ENCODE data around the gene TMEM74B. TPM values are rescaled to one million over a fixed set of nuclear protein-coding genes. Genes with fewer than 3 reads are reported as not detected.
"Not testable (repeated sequence)": the region's sequence is repeated elsewhere in the genome, so short reads cannot be mapped to it uniquely, and the experiment has no call there.

Gene TMEM74B
- polyA plus RNA-seq, 3 donors, result not detected

DNA sequence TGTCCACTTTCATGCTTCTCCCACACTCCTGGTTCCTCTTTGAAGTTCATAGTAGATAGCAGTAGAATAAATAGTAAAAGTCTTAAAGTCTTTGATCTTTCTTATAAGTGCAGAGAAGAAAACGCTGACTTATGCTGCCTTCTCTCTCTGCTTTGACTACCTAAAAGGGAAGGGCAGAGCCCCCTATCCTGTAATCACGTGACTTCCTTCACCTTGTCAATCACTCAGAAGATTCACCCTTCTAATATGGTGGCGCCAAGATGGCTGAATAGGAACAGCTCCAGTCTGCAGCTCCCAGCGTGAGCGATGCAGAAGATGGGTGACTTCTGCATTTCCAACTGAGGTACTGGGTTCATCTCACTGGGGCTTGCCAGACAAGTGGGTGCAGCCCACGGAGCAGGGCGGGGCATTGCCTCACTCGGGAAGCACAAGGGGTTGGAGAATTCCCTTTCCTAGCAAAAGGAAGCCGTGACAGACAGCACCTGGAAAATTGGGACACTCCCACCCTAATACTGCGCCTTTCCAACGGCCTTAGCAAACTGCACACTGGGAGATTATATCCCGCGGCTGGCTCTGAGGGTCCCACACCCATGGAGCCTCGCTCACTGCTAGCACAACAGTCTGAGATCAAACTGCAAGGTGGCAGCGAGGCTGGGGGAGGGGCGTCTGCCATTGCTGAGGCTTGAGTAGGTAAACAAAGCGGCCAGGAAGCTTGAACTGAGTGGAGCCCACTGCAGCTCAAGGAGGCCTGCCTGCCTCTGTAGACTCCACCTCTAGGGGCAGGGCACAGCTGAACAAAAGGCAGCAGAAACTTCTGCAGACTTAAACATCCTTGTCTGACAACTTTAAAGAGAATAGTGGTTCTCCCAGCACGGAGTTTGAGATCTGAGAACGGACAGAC, 32.0 kb upstream of the TMEM74B start:
- intact Hi-C loops (cut with micrococcal nuclease); DNase-seq; H3K36me3 Mint-ChIP-seq: not testable (repeated sequence)

DNA sequence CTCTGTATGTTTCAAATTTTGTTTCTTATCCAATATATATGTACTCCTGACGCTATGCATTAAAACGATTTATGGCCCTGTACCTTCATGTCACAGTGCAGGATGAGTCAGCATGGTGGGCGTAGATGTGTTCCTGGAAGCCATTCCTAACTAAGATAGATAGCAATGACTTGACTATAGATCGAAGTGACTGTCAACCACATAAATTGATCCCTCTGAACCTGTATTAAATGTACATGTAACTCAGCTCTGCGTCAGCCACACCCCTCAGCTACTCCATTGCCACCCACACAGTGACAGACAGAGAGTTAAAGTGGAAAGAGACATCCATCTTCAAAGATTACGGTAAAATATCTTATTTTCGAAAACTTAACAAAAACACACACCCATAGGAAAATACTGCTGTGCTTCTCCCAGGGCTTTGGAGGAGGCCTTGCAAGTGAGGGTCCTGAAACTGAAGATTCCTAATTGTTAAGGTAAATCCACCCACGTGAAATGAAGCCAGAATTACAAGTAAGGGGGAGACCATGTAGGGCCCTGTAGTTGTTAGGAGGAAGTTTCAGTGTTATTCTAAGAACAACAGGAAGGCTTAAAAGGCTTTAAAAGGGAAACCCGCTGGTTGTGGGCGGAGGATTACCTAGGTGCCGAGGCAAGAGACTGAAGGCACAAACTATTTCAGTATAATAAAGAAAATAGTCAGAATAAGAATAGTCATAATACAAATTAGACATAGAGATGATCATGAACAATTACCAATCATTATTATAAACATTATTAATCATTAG, 30.8 kb upstream of the TMEM74B start:
- TF ChIP-seq, protein P1, sequence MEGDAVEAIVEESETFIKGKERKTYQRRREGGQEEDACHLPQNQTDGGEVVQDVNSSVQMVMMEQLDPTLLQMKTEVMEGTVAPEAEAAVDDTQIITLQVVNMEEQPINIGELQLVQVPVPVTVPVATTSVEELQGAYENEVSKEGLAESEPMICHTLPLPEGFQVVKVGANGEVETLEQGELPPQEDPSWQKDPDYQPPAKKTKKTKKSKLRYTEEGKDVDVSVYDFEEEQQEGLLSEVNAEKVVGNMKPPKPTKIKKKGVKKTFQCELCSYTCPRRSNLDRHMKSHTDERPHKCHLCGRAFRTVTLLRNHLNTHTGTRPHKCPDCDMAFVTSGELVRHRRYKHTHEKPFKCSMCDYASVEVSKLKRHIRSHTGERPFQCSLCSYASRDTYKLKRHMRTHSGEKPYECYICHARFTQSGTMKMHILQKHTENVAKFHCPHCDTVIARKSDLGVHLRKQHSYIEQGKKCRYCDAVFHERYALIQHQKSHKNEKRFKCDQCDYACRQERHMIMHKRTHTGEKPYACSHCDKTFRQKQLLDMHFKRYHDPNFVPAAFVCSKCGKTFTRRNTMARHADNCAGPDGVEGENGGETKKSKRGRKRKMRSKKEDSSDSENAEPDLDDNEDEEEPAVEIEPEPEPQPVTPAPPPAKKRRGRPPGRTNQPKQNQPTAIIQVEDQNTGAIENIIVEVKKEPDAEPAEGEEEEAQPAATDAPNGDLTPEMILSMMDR (IDR thresholded peaks at IDR 0.05), result no peak
- no peaks in the 10 kb centered on the region for H3K36me3 ChIP-seq (replicated peaks in 1 of 2; ENCODE audit: control insufficient read depth in 1 of 2, insufficient read depth in 2 of 2, low read length in 2 of 2)
- no peak for DNase-seq
- H3K4me1 Mint-ChIP-seq, result peaks cover 3% of the 10 kb centered on the region
- H3K4me3 ChIP-seq (replicated peaks in 1 of 3; ENCODE audit: low read depth in 2 of 3, low read length in 3 of 3), result no peak overlapping the region
- intact Hi-C loops (cut with micrococcal nuclease), result no loop called here
- no peaks in the 10 kb centered on the region for H3K4me1 ChIP-seq (ENCODE audit: control insufficient read depth in 1 of 2, insufficient read depth in 2 of 2, low read length in 2 of 2)
- H3K27me3 ChIP-seq (ENCODE audit: control insufficient read depth in 2 of 2, insufficient read depth in 2 of 2, low read length in 2 of 2), result peaks cover 0 to 5% of the 10 kb centered on the region in 2 donors
- H4K20me1 ChIP-seq (ENCODE audit: insufficient read depth, low read length), result no peaks in the 10 kb centered on the region
- WGBS (ENCODE audit: insufficient coverage), result 41% methylated on average over 4 of the region's 11 CpGs
- no peak overlapping the region for H2AFZ ChIP-seq (ENCODE audit: insufficient read depth, low read depth, low read length, poor library complexity, severe bottlenecking)
- no peaks in the 10 kb centered on the region for H3K9me3 Mint-ChIP-seq
- H3K4me3 Mint-ChIP-seq, result no peak overlapping the region
- H3K9me3 ChIP-seq (replicated peaks in 1 of 2; ENCODE audit: control insufficient read depth in 1 of 2, insufficient read depth in 1 of 2, low read length in 2 of 2), result no peaks in the 10 kb centered on the region
- no peak overlapping the region for H3K4me2 ChIP-seq (replicated peaks; ENCODE audit: extremely low read depth, low read length, poor library complexity, severe bottlenecking)
- no peak overlapping the region for H3K9ac ChIP-seq (ENCODE audit: insufficient read depth, low read length, poor library complexity, severe bottlenecking)
- H3K27me3 Mint-ChIP-seq (ENCODE audit: low read depth in 3 of 3), result peaks cover 9 to 23% (median 10%) of the 10 kb centered on the region in 3 donors
- no peak overlapping the region for H3K27ac ChIP-seq (ENCODE audit: low read depth in 1 of 2, low read length in 2 of 2)
- no peaks in the 10 kb centered on the region for H3K36me3 Mint-ChIP-seq
- no peaks in the 10 kb centered on the region for H3K79me2 ChIP-seq (ENCODE audit: insufficient read depth, low read length)
- no peak overlapping the region for H3K27ac Mint-ChIP-seq

More for the DNA sequence above, 32.0 kb upstream of the TMEM74B start:
- H3K4me3 ChIP-seq (replicated peaks in 1 of 3; ENCODE audit: low read depth in 2 of 3, low read length in 3 of 3); H3K4me2 ChIP-seq (replicated peaks; ENCODE audit: extremely low read depth, low read length, poor library complexity, severe bottlenecking); H3K36me3 ChIP-seq (replicated peaks in 1 of 2; ENCODE audit: control insufficient read depth in 1 of 2, insufficient read depth in 2 of 2, low read length in 2 of 2); H4K20me1 ChIP-seq (ENCODE audit: insufficient read depth, low read length); H3K4me1 ChIP-seq (ENCODE audit: control insufficient read depth in 1 of 2, insufficient read depth in 2 of 2, low read length in 2 of 2); H3K79me2 ChIP-seq (ENCODE audit: insufficient read depth, low read length); H3K9ac ChIP-seq (ENCODE audit: insufficient read depth, low read length, poor library complexity, severe bottlenecking); H3K4me1 Mint-ChIP-seq; H3K9me3 ChIP-seq (replicated peaks in 1 of 2; ENCODE audit: control insufficient read depth in 1 of 2, insufficient read depth in 1 of 2, low read length in 2 of 2); H3K27ac ChIP-seq (ENCODE audit: low read depth in 1 of 2, low read length in 2 of 2); H3K27ac Mint-ChIP-seq; H3K4me3 Mint-ChIP-seq; H2AFZ ChIP-seq (ENCODE audit: insufficient read depth, low read depth, low read length, poor library complexity, severe bottlenecking); H3K27me3 ChIP-seq (ENCODE audit: control insufficient read depth in 2 of 2, insufficient read depth in 2 of 2, low read length in 2 of 2); H3K9me3 Mint-ChIP-seq: not testable (repeated sequence)
- WGBS (ENCODE audit: insufficient coverage), result 92% methylated on average over 16 of the region's 19 CpGs
- peaks cover 12 to 27% (median 12%) of the 10 kb centered on the region in 3 donors for H3K27me3 Mint-ChIP-seq (ENCODE audit: low read depth in 3 of 3)

Data from CD14-positive monocyte (primary cell).